IMR-90 (cell line): Measurements from ENCODE around the gene ERN1. TPM values are rescaled to one million over a fixed set of nuclear protein-coding genes. Genes with fewer than 3 reads are reported as not detected.

Experiments
- polyA plus RNA-seq, 3 experiments: library from polyadenylated mRNA; depleted of rRNA; stranded (reverse); fragments of >200 nt; gene quantifications; 2 replicates each; pipeline ENCODE4 v1.2.3, GENCODE V29; 2012; ENCODE audit warnings: low replicate concordance in 1 of 3
- total RNA-seq: library from RNA; depleted of rRNA; stranded (reverse); fragments of >200 nt; gene quantifications from 2 replicates; pipeline ENCODE4 v1.2.3, GENCODE V29; 2012
- TF ChIP-seq, protein P1 (sequence below): fragments of 150-350 bp; IDR thresholded peaks from 2 replicates; pipeline ENCODE4 v1.6.1; 2017; ENCODE audit warnings: mild to moderate bottlenecking, antibody characterized with exemption, low read length, low read depth

ERN1 gene
- total and polyA plus RNA-seq, 2 of the 4 experiments (the other 2 are of a cell fraction) = 2.7 to 4.1 TPM

DNA sequence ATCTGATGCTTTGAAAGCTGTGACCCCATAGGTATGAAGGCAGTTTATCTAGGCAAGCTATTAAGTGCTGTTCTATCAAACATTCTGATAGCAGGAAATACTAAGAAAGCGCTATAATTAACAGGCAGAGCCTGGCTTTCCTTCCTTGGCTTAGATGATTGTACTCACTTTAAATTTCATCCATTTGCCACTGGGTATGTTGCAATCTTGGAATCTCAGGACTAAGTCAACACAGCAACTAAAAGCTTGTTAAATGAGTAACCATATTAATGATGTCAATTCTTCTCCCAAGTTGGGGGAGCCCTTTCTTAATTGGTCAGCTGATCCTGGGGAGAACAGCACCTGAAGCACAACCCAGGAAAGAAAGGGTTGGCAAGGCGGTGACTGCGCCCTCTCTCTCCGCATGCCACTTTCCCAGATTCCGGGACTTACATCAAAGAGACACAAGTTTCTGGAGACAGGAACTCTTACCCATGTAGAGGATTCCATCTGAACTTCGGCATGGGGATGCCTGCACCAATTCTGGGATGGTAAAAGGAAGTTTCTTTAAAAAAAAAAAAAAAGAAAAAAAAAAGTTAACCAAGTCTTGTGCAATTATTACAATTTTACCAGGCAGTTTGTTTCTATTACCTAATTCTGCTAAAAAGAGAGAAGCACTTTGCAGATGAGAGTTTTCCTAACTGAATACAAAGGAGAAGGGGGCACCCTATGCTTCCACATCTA lies 55.1 kb downstream of the ERN1 start (continued):
- TF ChIP-seq, protein P1, sequence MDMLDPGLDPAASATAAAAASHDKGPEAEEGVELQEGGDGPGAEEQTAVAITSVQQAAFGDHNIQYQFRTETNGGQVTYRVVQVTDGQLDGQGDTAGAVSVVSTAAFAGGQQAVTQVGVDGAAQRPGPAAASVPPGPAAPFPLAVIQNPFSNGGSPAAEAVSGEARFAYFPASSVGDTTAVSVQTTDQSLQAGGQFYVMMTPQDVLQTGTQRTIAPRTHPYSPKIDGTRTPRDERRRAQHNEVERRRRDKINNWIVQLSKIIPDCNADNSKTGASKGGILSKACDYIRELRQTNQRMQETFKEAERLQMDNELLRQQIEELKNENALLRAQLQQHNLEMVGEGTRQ = peak; percentile 70; the same call in 1 of the 2 replicates
